Gastroesophageal sphincter (tissue), 4 donors: Measurements from ENCODE around the gene BTRC. TPM values are rescaled to one million over a fixed set of nuclear protein-coding genes. Genes with fewer than 3 reads are reported as not detected.

Source experiments
- ATAC-seq: fragments of 150-250 bp; one replicate; pipeline ENCODE4 v1.9.1; 2016; ENCODE audit warnings: mild to moderate bottlenecking, moderate library complexity
- H3K27ac ChIP-seq, 4 donors: fragments of 200-600 bp; sonication (generic) in 3 of 4; 1 replicate in 3 of 4; 2 replicates in 1 of 4; pipeline ENCODE4 v1.5.1; 2016 to 2019
- H3K27me3 ChIP-seq: fragments of 200-600 bp; sonication (generic); one replicate; pipeline ENCODE4 v1.5.1; 2019
- H3K36me3 ChIP-seq, 2 donors: fragments of 200-600 bp; sonication (generic); one replicate each; pipeline ENCODE4 v1.5.1; 2019; ENCODE audit warnings: control low read depth in 1 of 2
- H3K4me1 ChIP-seq, 3 donors: fragments of 200-600 bp; sonication (generic); 1 replicate in 2 of 3; 2 replicates in 1 of 3; pipeline ENCODE4 v1.5.1; 2016 to 2019; ENCODE audit warnings: control low read depth in 2 of 3
- H3K4me3 ChIP-seq, 2 donors: fragments of 200-600 bp; sonication (generic); one replicate each; pipeline ENCODE4 v1.5.1; 2019; ENCODE audit warnings: mild to moderate bottlenecking in 1 of 2, moderate library complexity in 1 of 2
- H3K9me3 ChIP-seq, 3 donors: fragments of 200-600 bp; sonication (generic); one replicate each; pipeline ENCODE4 v1.5.1; 2017 to 2019; ENCODE audit warnings: control low read depth in 2 of 3
- CTCF ChIP-seq, 4 experiments: fragments of 200-600 bp in 2 of 4; fragments of 450-650 bp in 2 of 4; sonication (generic) in 1 of 4; IDR thresholded peaks; one replicate each; pipeline ENCODE4 v1.5.1; 2017 to 2019; ENCODE audit warnings: antibody characterized with exemption in 4 of 4, mild to moderate bottlenecking in 2 of 4, moderate library complexity in 2 of 4
- EP300 ChIP-seq: sonication (generic); formaldehyde crosslinking; IDR thresholded peaks from one replicate; pipeline ENCODE4 v1.6.1; 2017; ENCODE audit warnings: antibody characterized with exemption, mild to moderate bottlenecking
- POLR2A ChIP-seq, 2 donors: fragments of 450-650 bp; IDR thresholded peaks; one replicate each; pipeline ENCODE4 v1.6.1; 2017; ENCODE audit warnings: antibody characterized with exemption in 2 of 2, mild to moderate bottlenecking in 2 of 2, moderate library complexity in 1 of 2
- POLR2AphosphoS5 ChIP-seq: sonication (generic); formaldehyde crosslinking; IDR thresholded peaks from one replicate; pipeline ENCODE4 v1.6.1; 2017; ENCODE audit warnings: antibody characterized with exemption
- WGBS, 2 donors: methylation state at CpG; one replicate each; pipeline ENCODE4 v1.1.5; 2018; ENCODE audit warnings: low coverage in 1 of 2; 5-methylcytosine and 5-hydroxymethylcytosine counted together
- total RNA-seq, 4 donors: library from RNA; depleted of rRNA; stranded (reverse); fragments of >200 nt; gene quantifications; one replicate each; pipeline ENCODE4 v1.1.0, GENCODE V29; 2016

BTRC gene
- total RNA-seq, 4 donors from 2014 or later, result 9.0 to 15.6 (median 14.1) TPM

GRCh38 chr10:101429423-101429822, 75.5 kb downstream of the BTRC start:
- H3K4me3 ChIP-seq, result no peak overlapping the region
- TF ChIP-seq POLR2A (IDR thresholded peaks at IDR 0.05) (no peak), POLR2AphosphoS5 (no peak), EP300 (no peak), CTCF (IDR thresholded peaks at IDR 0.05) (no peak)
- no peak for ATAC-seq
- no peaks in the 10 kb centered on the region for H3K9me3 ChIP-seq
- H3K36me3 ChIP-seq, result peaks cover 0 to 10% of the 10 kb centered on the region in 2 donors
- no peak overlapping the region for H3K27ac ChIP-seq
- WGBS, 2 donors, result 72 to 94% methylated on average over 1 to 2 of the region's 3 CpGs
- H3K27me3 ChIP-seq, result no peaks in the 10 kb centered on the region
- H3K4me1 ChIP-seq, result no peaks in the 10 kb centered on the region

- H3K4me3 ChIP-seq, result no peak overlapping the region
- H3K9me3 ChIP-seq, result no peaks in the 10 kb centered on the region
- ATAC-seq, result no peak
- peaks cover 0 to 6% of the 10 kb centered on the region in 2 donors for H3K36me3 ChIP-seq
- no peaks in the 10 kb centered on the region for H3K27me3 ChIP-seq
- WGBS, 2 donors, result 92% methylated on average over 6 of the region's 6 CpGs
- no peaks in the 10 kb centered on the region for H3K4me1 ChIP-seq
- TF ChIP-seq POLR2AphosphoS5 (no peak), POLR2A (IDR thresholded peaks at IDR 0.05) (no peak), EP300 (no peak), CTCF (IDR thresholded peaks at IDR 0.05) (no peak)
- no peak overlapping the region for H3K27ac ChIP-seq
These were observed 82.3 kb downstream of the BTRC start for GRCh38 chr10:101436302-101436701.

- WGBS, 2 donors, result 64 to 71% methylated on average over 4 to 5 of the region's 5 CpGs
- Histone ChIP-seq H3K27me3 (no peaks in the 10 kb centered on the region), H3K27ac (no peak overlapping the region), H3K36me3 (no peaks in the 10 kb centered on the region), H3K4me1 (no peaks in the 10 kb centered on the region), H3K9me3 (no peaks in the 10 kb centered on the region), H3K4me3 (no peak overlapping the region)
- ATAC-seq, result no peak
- no peak for TF ChIP-seq CTCF (IDR thresholded peaks at IDR 0.05)
- no peak for TF ChIP-seq POLR2AphosphoS5
- TF ChIP-seq EP300, result no peak
- TF ChIP-seq POLR2A (IDR thresholded peaks at IDR 0.05), result no peak
These were observed 85.0 kb downstream of the BTRC start for GRCh38 chr10:101438881-101439391.

- no peaks in the 10 kb centered on the region for H3K27me3 ChIP-seq
These were observed 87.8 kb downstream of the BTRC start for GRCh38 chr10:101441541-101442455.

More at GRCh38 chr10:101441541-101442455, 87.8 kb downstream of the BTRC start:
- WGBS, 2 donors, result 80 to 81% methylated on average over 8 to 14 of the region's 17 CpGs
- Histone ChIP-seq H3K36me3 (no peaks in the 10 kb centered on the region), H3K4me1 (peaks cover 0 to 2% (median 0%) of the 10 kb centered on the region in 3 donors), H3K4me3 (no peak overlapping the region), H3K27ac (no peak overlapping the region), H3K9me3 (no peaks in the 10 kb centered on the region)
- no peak for TF ChIP-seq EP300
- no peak for TF ChIP-seq POLR2AphosphoS5
- no peak for TF ChIP-seq POLR2A (IDR thresholded peaks at IDR 0.05)
- TF ChIP-seq CTCF (IDR thresholded peaks at IDR 0.05), result peak in 3 of 4 experiments; percentile 43 to 55 (median 50)
- ATAC-seq, result no peak
